HG03521 (cell line): ENCODE data around the gene COPZ1.
"Not testable (repeated sequence)": the region's sequence is repeated elsewhere in the genome, so short reads cannot be mapped to it uniquely, and the experiment has no call there.

Source experiments
- ATAC-seq: cut with Tn5 transposase; IDR thresholded peaks from one replicate; pipeline ENCODE4 v1.9.1; 2021; ENCODE audit warnings: mild to moderate bottlenecking, moderate library complexity; ENCODE audit not compliant: unreplicated experiment

COPZ1 gene

GRCh38 chr12:54331461-54331860 lies 6.5 kb downstream of the COPZ1 start:
- ATAC-seq, result no peak

GRCh38 chr12:54333420-54334034 lies 8.6 kb downstream of the COPZ1 start:
- no peak for ATAC-seq

GRCh38 chr12:54337280-54337842 lies 12.4 kb downstream of the COPZ1 start:
- no peak for ATAC-seq

GRCh38 chr12:54337854-54338650 lies 13.1 kb downstream of the COPZ1 start:
- ATAC-seq, result no peak

GRCh38 chr12:54338698-54339296 lies 13.9 kb downstream of the COPZ1 start:
- ATAC-seq, result no peak

- ATAC-seq, result no peak
Measured at GRCh38 chr12:54340846-54341245, 15.9 kb downstream of the COPZ1 start.

- no peak for ATAC-seq
Measured at GRCh38 chr12:54341378-54342300, 16.7 kb downstream of the COPZ1 start.

GRCh38 chr12:54349036-54349435 lies 24.1 kb downstream of the COPZ1 start:
- ATAC-seq, result no peak

GRCh38 chr12:54349679-54350078 lies 24.7 kb downstream of the COPZ1 start:
- no peak for ATAC-seq

- no peak for ATAC-seq
Measured at GRCh38 chr12:54350743-54351142, 25.8 kb downstream of the COPZ1 start.

- no peak for ATAC-seq
Measured at GRCh38 chr12:54351341-54351740, 26.4 kb downstream of the COPZ1 start.

GRCh38 chr12:54352022-54352531 lies 27.1 kb downstream of the COPZ1 start:
- ATAC-seq, result no peak

- ATAC-seq, result no peak
Measured at GRCh38 chr12:54352891-54353874, 28.3 kb downstream of the COPZ1 start.

GRCh38 chr12:54354271-54354670 lies 29.3 kb downstream of the COPZ1 start:
- not testable (repeated sequence) for ATAC-seq

- ATAC-seq, result no peak
Measured at GRCh38 chr12:54355104-54355815, 30.3 kb downstream of the COPZ1 start.

- ATAC-seq, result no peak
Measured at GRCh38 chr12:54356228-54356627, 31.3 kb downstream of the COPZ1 start.

GRCh38 chr12:54356951-54357356 lies 32.0 kb downstream of the COPZ1 start:
- no peak for ATAC-seq

- no peak for ATAC-seq
Measured at GRCh38 chr12:54357506-54358190, 32.7 kb downstream of the COPZ1 start.
